GM19468 (cell line): ENCODE measurements around the gene NSD2.
"Not testable (repeated sequence)": the region's sequence is repeated elsewhere in the genome, so short reads cannot be mapped to it uniquely, and the experiment has no call there.

Experiments used
- ATAC-seq: cut with Tn5 transposase; IDR thresholded peaks from one replicate; pipeline ENCODE4 v1.9.1; 2021; ENCODE audit warnings: mild to moderate bottlenecking, moderate library complexity, moderate number of reproducible peaks; ENCODE audit not compliant: unreplicated experiment; ENCODE audit errors: extremely low read depth

The NSD2 gene

GRCh38 chr4:1895971-1896657 is 24.9 kb downstream of the NSD2 start:
- ATAC-seq: no peak

- ATAC-seq: no peak
Measured at GRCh38 chr4:1896658-1896991, 25.4 kb downstream of the NSD2 start.

DNA sequence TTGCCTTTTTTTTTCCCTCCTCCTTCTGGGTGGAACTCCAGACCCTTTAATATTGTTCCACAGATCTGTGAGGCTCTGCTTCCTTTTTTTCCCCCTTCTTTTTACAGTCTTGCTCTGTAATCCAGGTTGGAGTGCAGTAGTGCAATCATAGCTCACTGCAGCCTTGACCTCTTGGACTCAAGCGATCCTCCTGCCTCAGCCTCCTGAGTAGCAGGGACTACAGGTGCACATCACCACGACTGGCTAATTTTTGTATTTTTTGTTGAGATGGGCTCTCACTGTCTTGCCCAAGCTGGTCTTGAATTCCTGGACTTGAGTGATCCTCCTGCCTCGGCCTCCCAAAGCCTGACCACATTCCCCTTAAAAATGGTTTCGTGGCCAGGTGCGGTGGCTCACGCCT is 26.8 kb downstream of the NSD2 start:
- ATAC-seq: no peak

GRCh38 chr4:1898681-1899080 is 27.5 kb downstream of the NSD2 start:
- ATAC-seq: no peak

GRCh38 chr4:1899149-1900086 is 28.2 kb downstream of the NSD2 start:
- ATAC-seq: no peak

GRCh38 chr4:1900087-1900433 is 28.9 kb downstream of the NSD2 start:
- no peak for ATAC-seq

DNA sequence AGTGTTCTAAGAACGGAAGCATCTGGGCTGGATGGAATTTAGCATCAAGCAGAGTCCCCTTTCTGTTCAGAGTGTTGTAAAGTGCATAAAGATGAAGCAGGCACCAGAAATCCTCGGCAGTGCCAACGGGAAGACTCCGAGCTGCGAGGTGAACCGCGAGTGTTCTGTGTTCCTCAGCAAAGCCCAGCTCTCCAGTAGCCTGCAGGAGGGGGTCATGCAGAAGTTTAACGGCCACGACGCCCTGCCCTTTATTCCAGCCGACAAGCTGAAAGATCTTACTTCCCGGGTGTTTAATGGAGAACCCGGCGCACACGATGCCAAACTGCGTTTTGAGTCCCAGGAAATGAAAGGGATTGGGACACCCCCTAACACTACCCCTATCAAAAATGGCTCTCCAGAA is 29.4 kb downstream of the NSD2 start:
- ATAC-seq: no peak

DNA sequence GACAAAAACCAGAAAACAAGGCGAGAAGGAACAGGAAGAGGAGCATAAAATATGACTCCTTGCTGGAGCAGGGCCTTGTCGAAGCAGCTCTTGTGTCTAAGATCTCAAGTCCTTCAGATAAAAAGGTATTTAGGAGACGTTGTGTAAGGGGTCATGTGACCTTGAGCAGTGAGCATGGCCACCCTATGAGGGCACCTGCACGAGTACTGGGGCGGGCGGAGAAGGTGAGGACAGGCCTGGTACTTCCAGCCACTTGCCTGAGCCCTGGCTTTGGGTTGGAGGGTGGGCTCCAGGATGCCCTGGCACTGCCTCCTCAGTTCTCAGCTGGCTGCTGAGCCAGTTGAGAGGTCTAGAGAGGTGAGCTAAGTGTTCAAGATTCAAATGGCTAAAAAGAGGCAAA is 29.9 kb downstream of the NSD2 start:
- no peak for ATAC-seq

DNA sequence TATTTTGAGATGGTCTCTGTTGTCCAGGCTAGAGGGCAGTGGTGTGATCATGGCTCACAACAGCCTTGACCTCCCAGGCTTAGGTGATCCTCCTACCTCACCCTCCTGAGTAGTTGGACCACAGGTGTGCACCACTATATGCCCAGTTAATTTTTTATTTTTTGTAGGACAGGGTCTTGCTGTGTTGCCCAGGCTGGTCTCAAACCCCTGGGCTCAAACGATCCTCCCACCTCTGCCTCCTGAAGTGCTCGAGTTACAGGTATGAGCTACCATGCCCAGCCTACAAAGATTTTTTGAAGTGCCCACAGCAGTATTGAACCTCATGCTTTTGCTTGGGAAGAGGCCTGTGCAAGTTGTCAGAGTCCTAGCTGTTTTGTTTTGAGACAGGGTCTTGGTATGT is 31.1 kb downstream of the NSD2 start:
- ATAC-seq: no peak

DNA sequence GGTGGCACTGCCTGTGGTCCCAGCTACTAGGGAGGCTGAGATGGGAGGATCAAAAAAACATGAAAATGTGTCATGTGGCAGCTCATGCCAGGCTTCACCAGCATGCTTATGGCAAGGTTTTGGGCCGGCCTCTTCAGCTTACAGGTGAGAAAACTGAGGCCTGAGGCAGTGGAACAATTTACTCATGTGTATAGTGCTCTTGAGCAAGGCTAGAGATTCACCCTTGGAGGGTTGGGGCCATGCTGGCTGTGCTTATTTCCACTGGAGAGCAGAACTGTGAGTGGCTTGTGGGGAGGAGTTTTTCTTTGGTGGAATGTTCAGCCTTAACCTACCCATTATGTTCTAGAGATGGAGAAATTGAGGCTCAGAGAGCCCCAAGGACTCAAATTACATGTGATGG is 31.8 kb downstream of the NSD2 start:
- ATAC-seq: no peak

GRCh38 chr4:1904042-1904441 is 32.8 kb downstream of the NSD2 start:
- no peak for ATAC-seq

GRCh38 chr4:1907848-1908525 is 36.8 kb downstream of the NSD2 start:
- no peak for ATAC-seq

DNA sequence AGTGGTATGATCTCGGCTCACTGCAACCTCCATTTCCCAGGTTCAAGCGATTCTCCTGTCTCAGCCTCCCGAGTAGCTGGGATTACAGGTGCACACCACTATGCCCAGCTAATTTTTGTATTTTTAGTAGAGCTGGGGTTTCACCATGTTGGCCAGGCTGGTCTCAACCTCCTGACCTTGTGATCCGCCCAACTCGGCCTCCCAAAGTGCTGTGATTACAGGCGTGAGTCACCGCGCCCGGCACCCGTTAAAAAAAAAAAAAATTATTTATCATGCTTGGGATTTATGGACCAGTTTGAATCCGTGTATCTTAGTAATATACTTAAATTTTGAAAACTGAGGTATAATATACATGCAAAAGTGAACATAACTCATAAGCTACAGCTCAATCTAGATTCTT is 38.5 kb downstream of the NSD2 start:
- ATAC-seq: not testable (repeated sequence)

DNA sequence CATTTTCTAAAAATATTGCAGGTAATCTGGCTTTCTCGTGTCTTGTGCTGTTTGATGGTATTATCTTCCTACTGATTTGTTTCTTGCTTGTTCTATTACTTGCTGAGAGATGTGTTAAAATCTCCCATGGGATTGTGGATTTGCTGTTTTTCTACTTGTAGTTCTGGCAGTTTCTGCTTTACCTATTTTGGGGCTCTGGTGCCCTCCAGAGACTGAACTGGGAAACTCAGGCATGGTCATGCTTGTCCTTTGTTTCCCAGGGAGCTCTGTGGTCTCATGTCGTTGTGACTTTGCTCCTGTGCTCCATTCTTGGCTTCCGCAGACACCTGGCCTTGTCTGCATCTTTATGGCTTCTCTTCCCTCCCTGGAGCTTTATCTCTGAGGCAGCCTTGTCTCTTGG is 39.5 kb downstream of the NSD2 start:
- no peak for ATAC-seq

GRCh38 chr4:1911316-1911715 is 40.1 kb downstream of the NSD2 start:
- ATAC-seq: not testable (repeated sequence)

DNA sequence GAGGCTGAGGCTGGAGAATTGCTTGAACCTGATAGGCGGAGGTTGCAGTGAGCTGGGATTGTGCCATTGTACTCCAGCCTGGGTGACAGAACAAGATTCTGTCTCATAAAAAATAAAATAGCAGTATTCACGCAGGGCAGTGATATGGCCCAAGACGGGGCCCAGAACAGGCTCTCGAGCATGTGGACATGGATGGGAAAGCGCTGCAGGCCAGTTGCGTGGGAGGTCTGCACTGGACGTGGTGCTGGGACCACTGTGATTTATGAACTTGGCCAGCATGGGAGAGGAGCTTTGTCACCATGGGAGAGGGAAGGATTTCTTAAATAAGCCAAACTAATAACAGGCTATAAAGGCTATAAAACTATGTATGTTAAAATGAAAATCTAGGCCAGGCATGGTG is 51.6 kb downstream of the NSD2 start:
- no peak for ATAC-seq

DNA sequence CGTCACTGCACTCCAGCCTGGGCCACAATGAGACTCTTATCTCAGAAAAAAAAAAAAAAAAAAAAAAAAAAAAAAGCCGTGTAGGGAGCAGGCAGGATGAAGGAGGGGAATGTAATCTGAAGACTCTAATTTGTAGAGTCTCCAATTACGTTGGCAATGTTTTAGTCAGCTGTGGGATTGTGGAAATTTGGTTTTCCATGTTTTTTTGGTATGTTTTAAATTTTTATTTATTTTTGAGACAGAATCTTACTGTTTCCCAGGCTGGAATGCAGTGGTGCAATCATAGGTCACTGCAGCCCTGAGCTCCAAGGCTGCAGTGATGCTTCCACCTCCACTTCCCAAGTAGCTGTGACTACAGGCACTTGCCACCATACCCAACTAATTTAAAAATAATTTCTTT is 56.5 kb downstream of the NSD2 start:
- ATAC-seq: no peak

DNA sequence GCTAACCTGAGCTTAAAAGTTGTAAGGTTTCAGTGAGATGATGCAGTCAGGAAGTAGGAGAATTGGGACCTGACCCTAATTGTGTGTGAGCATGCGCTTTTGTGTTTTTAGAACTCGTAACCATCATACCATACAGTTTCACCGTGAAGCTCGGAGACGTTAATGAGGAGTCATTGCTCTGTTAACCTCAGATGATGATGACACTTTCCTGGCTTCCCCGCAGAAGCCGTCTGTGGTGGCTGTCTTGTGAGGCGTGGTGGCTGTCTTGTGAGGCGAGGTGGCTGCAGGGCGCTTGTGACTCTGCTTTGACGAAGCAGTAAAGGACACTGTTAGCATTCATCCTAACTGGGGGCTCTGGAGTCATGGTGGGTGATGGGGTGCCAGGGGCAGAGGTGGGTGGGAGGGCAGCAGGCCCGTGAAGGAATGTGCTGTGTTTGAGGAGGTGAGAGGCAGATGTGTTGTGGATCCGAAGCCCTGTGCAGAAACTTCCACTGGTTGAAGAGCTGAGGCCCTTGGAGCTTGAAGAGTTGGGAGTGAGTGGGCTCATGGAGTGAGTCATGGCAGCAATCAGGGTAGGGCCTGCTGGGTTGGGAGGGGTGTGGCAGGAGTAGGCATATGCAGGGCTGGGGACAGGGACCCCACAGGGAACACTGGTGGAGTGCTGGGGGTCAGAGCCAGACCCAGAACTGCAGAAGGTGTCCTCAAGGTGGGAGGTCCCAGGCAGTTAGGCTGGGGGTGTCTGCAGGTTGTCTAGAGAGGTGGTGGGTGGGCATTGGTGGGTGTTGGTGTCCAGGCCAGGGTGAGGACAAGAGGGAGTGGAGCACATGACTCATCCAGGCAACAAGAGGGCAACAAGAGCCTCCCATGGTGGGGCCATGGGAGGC is 57.4 kb downstream of the NSD2 start:
- no peak for ATAC-seq

GRCh38 chr4:1932736-1933135 is 61.5 kb downstream of the NSD2 start:
- no peak for ATAC-seq

DNA sequence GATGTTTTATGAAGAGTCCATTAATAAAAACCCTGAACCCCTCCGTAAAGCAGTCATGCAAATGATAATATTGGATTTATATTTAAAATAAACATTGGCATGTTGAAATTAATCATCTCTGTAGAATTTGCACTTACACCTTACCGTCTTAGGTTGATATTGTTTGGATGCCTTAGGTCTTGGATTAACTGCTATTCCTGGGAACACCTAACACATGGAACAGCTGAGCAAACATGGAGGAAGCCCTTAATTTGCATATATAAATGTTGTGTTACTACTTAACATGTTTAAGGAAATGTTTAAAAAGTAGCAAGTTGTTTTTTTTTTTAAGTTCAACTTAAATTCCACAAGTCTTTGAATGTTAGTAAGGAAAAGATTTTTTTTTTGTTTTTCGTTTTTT is 62.5 kb downstream of the NSD2 start:
- ATAC-seq: no peak
